Measurements from ENCODE around the gene ACTL10.

The ACTL10 gene

GRCh38 chr20:33671573-33672288 is 5.0 kb downstream of the ACTL10 start:
- Histone ChIP-seq H2BK120ac (ENCODE audit: low read depth, low read length) (no peak overlapping the region), H2BK5ac (ENCODE audit: low read depth, low read length, poor library complexity, severe bottlenecking) (no peak overlapping the region), H2AK5ac (ENCODE audit: low read length, severe bottlenecking) (peak overlapping the region; percentile 31), H3K9ac (ENCODE audit: low read length) (no peak overlapping the region), H3K36me3 (ENCODE audit: control insufficient read depth in 1 of 2, insufficient read depth in 2 of 2, low read depth in 1 of 2, low read length in 2 of 2) (peaks cover 39 to 53% of the 10 kb centered on the region in 2 experiments), H3K4me2 (ENCODE audit: low read length, poor library complexity, severe bottlenecking) (peak overlapping the region; percentile 86), H3K18ac (ENCODE audit: low read depth in 1 of 2, low read length in 2 of 2) (no peak overlapping the region), H2AFZ (ENCODE audit: low read depth, low read length) (no peak overlapping the region), H2BK15ac (ENCODE audit: low read depth, poor library complexity, severe bottlenecking) (no peak overlapping the region), H4K8ac (ENCODE audit: low read length) (no peak overlapping the region), H3K9me3 (ENCODE audit: control insufficient read depth, low read length) (no peaks in the 10 kb centered on the region), H3K4me3 (ENCODE audit: insufficient read depth in 1 of 2, low read depth in 1 of 2, low read length in 2 of 2) (no peak overlapping the region), H3K79me1 (replicated peaks; ENCODE audit: low read length, poor library complexity, severe bottlenecking) (peaks cover 24% of the 10 kb centered on the region), H3K27me3 (ENCODE audit: control insufficient read depth in 1 of 2, insufficient read depth in 1 of 2, low read length in 2 of 2) (no peaks in the 10 kb centered on the region), H2BK12ac (ENCODE audit: low read length in 2 of 2) (peak overlapping the region in 1 of 2 experiments; percentile 29), H3K14ac (ENCODE audit: low read length in 2 of 2) (no peak overlapping the region), H4K91ac (ENCODE audit: low read length) (no peak overlapping the region), H3K4ac (ENCODE audit: low read depth in 1 of 2, low read length in 2 of 2) (no peak overlapping the region), H3K4me1 (ENCODE audit: control insufficient read depth, insufficient read depth, low read depth, low read length) (peaks cover 57% of the 10 kb centered on the region), H3K27ac (ENCODE audit: low read length, poor library complexity, severe bottlenecking) (peak overlapping the region; percentile 29), H3K23ac (ENCODE audit: low read length in 2 of 2) (no peak overlapping the region)
- no peak for DNase-seq
- WGBS: 93% methylated on average over 8 of the region's 8 CpGs

- peak; percentile 51 for DNase-seq
- H2BK120ac ChIP-seq (ENCODE audit: low read depth, low read length): no peak overlapping the region
- peak overlapping the region in 1 of 2 experiments; percentile 45 for H2BK12ac ChIP-seq (ENCODE audit: low read length in 2 of 2)
- H3K4me3 ChIP-seq (ENCODE audit: insufficient read depth in 1 of 2, low read depth in 1 of 2, low read length in 2 of 2): peak overlapping the region; percentile 76 to 84
- H3K9ac ChIP-seq (ENCODE audit: low read length): peak overlapping the region; percentile 89
- H4K8ac ChIP-seq (ENCODE audit: low read length): no peak overlapping the region
- peak overlapping the region; percentile 86 for H3K4me2 ChIP-seq (ENCODE audit: low read length, poor library complexity, severe bottlenecking)
- H3K23ac ChIP-seq (ENCODE audit: low read length in 2 of 2): no peak overlapping the region
- H2AFZ ChIP-seq (ENCODE audit: low read depth, low read length): no peak overlapping the region
- no peak overlapping the region for H3K14ac ChIP-seq (ENCODE audit: low read length in 2 of 2)
- H3K27me3 ChIP-seq (ENCODE audit: control insufficient read depth in 1 of 2, insufficient read depth in 1 of 2, low read length in 2 of 2): no peaks in the 10 kb centered on the region
- no peak overlapping the region for H2BK15ac ChIP-seq (ENCODE audit: low read depth, poor library complexity, severe bottlenecking)
- peak overlapping the region in 1 of 2 experiments; percentile 13 for H3K18ac ChIP-seq (ENCODE audit: low read depth in 1 of 2, low read length in 2 of 2)
- no peak overlapping the region for H2AK5ac ChIP-seq (ENCODE audit: low read length, severe bottlenecking)
- H3K9me3 ChIP-seq (ENCODE audit: control insufficient read depth, low read length): no peaks in the 10 kb centered on the region
- peaks cover 20% of the 10 kb centered on the region for H3K79me1 ChIP-seq (replicated peaks; ENCODE audit: low read length, poor library complexity, severe bottlenecking)
- no peak overlapping the region for H4K91ac ChIP-seq (ENCODE audit: low read length)
- WGBS: 58% methylated on average over 17 of the region's 17 CpGs
- H3K27ac ChIP-seq (ENCODE audit: low read length, poor library complexity, severe bottlenecking): peak overlapping the region; percentile 58
- H3K4ac ChIP-seq (ENCODE audit: low read depth in 1 of 2, low read length in 2 of 2): no peak overlapping the region
- H3K36me3 ChIP-seq (ENCODE audit: control insufficient read depth in 1 of 2, insufficient read depth in 2 of 2, low read depth in 1 of 2, low read length in 2 of 2): peaks cover 39 to 48% of the 10 kb centered on the region in 2 experiments
- no peak overlapping the region for H2BK5ac ChIP-seq (ENCODE audit: low read depth, low read length, poor library complexity, severe bottlenecking)
- peaks cover 50% of the 10 kb centered on the region for H3K4me1 ChIP-seq (ENCODE audit: control insufficient read depth, insufficient read depth, low read depth, low read length)
These were observed 5.8 kb downstream of the ACTL10 start for GRCh38 chr20:33672426-33673113.

- no peak for DNase-seq
- peak overlapping the region; percentile 76 to 84 for H3K4me3 ChIP-seq (ENCODE audit: insufficient read depth in 1 of 2, low read depth in 1 of 2, low read length in 2 of 2)
These were observed 6.3 kb downstream of the ACTL10 start for GRCh38 chr20:33673114-33673409.

More at GRCh38 chr20:33673114-33673409, 6.3 kb downstream of the ACTL10 start:
- Histone ChIP-seq H4K8ac (ENCODE audit: low read length) (peak overlapping the region; percentile 21), H2BK15ac (ENCODE audit: low read depth, poor library complexity, severe bottlenecking) (peak overlapping the region; percentile 36), H2AFZ (ENCODE audit: low read depth, low read length) (no peak overlapping the region), H3K79me1 (replicated peaks; ENCODE audit: low read length, poor library complexity, severe bottlenecking) (peaks cover 19% of the 10 kb centered on the region), H3K18ac (ENCODE audit: low read depth in 1 of 2, low read length in 2 of 2) (peak overlapping the region; percentile 34 to 73), H2BK120ac (ENCODE audit: low read depth, low read length) (peak overlapping the region; percentile 21), H2BK5ac (ENCODE audit: low read depth, low read length, poor library complexity, severe bottlenecking) (peak overlapping the region; percentile 37), H3K4ac (ENCODE audit: low read depth in 1 of 2, low read length in 2 of 2) (peak overlapping the region in 1 of 2 experiments; percentile 83), H3K27me3 (ENCODE audit: control insufficient read depth in 1 of 2, insufficient read depth in 1 of 2, low read length in 2 of 2) (no peaks in the 10 kb centered on the region), H3K9me3 (ENCODE audit: control insufficient read depth, low read length) (no peaks in the 10 kb centered on the region), H2AK5ac (ENCODE audit: low read length, severe bottlenecking) (peak overlapping the region; percentile 43), H3K36me3 (ENCODE audit: control insufficient read depth in 1 of 2, insufficient read depth in 2 of 2, low read depth in 1 of 2, low read length in 2 of 2) (peaks cover 39 to 43% of the 10 kb centered on the region in 2 experiments), H3K4me1 (ENCODE audit: control insufficient read depth, insufficient read depth, low read depth, low read length) (peaks cover 50% of the 10 kb centered on the region), H3K4me2 (ENCODE audit: low read length, poor library complexity, severe bottlenecking) (peak overlapping the region; percentile 86), H2BK12ac (ENCODE audit: low read length in 2 of 2) (peak overlapping the region in 1 of 2 experiments; percentile 45), H3K27ac (ENCODE audit: low read length, poor library complexity, severe bottlenecking) (peak overlapping the region; percentile 58), H3K14ac (ENCODE audit: low read length in 2 of 2) (peak overlapping the region in 1 of 2 experiments; percentile 86), H3K23ac (ENCODE audit: low read length in 2 of 2) (no peak overlapping the region), H3K9ac (ENCODE audit: low read length) (peak overlapping the region; percentile 89), H4K91ac (ENCODE audit: low read length) (no peak overlapping the region)
- WGBS: 38% methylated on average over 4 of the region's 4 CpGs

Data from mesenchymal stem cell (in vitro differentiated cells and primary cell).